Loucy (cell line): ENCODE measurements around the gene DENND5A.

Source experiments
- H2AFZ ChIP-seq: fragments of 200-600 bp; sonication (generic); 2 replicates; pipeline ENCODE4 v1.6.0; 2016; ENCODE audit warnings: antibody characterized with exemption, mild to moderate bottlenecking, low read length, moderate library complexity
- H3F3A ChIP-seq: fragments of 200-600 bp; 2 replicates; pipeline ENCODE4 v1.6.0; 2016; ENCODE audit warnings: antibody characterized with exemption, low read depth, mild to moderate bottlenecking
- H3K27me3 ChIP-seq: fragments of 200-600 bp; sonication (generic); 2 replicates; pipeline ENCODE4 v1.6.1; 2014; ENCODE audit warnings: low read length, mild to moderate bottlenecking; ENCODE audit not compliant: insufficient read depth, poor library complexity, severe bottlenecking
- H3K36me3 ChIP-seq: fragments of 200-600 bp; sonication (generic); 2 replicates; pipeline ENCODE4 v1.6.1; 2016; ENCODE audit warnings: low read length; ENCODE audit not compliant: insufficient read depth
- H3K4me1 ChIP-seq: fragments of 200-600 bp; sonication (generic); 2 replicates; pipeline ENCODE4 v1.5.1; 2014; ENCODE audit warnings: low read length, mild to moderate bottlenecking; ENCODE audit not compliant: insufficient read depth, poor library complexity, severe bottlenecking
- H3K4me2 ChIP-seq: fragments of 200-600 bp; sonication (generic); 2 replicates; pipeline ENCODE4 v1.6.0; 2014; ENCODE audit warnings: antibody characterized with exemption, low read length, low read depth, mild to moderate bottlenecking; ENCODE audit not compliant: poor library complexity, severe bottlenecking
- H3K4me3 ChIP-seq: fragments of 200-600 bp; sonication (generic); 2 replicates; pipeline ENCODE4 v1.5.1; 2014; ENCODE audit warnings: low read length, mild to moderate bottlenecking, mixed read lengths; ENCODE audit not compliant: poor library complexity, severe bottlenecking
- H3K79me2 ChIP-seq: fragments of 200-600 bp; sonication (generic); 2 replicates; pipeline ENCODE4 v1.6.1; 2014; ENCODE audit warnings: low read length; ENCODE audit not compliant: insufficient read depth
- H3K9ac ChIP-seq: fragments of 200-600 bp; sonication (generic); 2 replicates; pipeline ENCODE4 v1.6.0; 2014; ENCODE audit warnings: mild to moderate bottlenecking, low read depth, low read length, moderate library complexity; ENCODE audit not compliant: poor library complexity, severe bottlenecking
- H3K9me2 ChIP-seq: fragments of 200-600 bp; sonication (generic); replicated peaks from 2 replicates; pipeline ENCODE4 v1.6.1; 2016; ENCODE audit warnings: low read depth, low read length, mixed read lengths
- H3K9me3 ChIP-seq: fragments of 200-600 bp; sonication (generic); 2 replicates; pipeline ENCODE4 v1.6.1; 2014; ENCODE audit warnings: mild to moderate bottlenecking, antibody characterized with exemption, low read length, low read depth; ENCODE audit not compliant: insufficient read depth
- H4K20me1 ChIP-seq: fragments of 200-600 bp; sonication (generic); 2 replicates; pipeline ENCODE4 v1.6.0; 2014; ENCODE audit warnings: antibody characterized with exemption, low read length, mild to moderate bottlenecking; ENCODE audit not compliant: insufficient read depth, poor library complexity, severe bottlenecking
- EZH2phosphoT487 ChIP-seq: fragments of 200-600 bp; IDR thresholded peaks from 2 replicates; pipeline ENCODE4 v1.6.1; 2018; ENCODE audit warnings: antibody characterized with exemption, mild to moderate bottlenecking, moderate library complexity, borderline replicate concordance
- TF ChIP-seq, protein P1 (sequence below): fragments of 200-600 bp; sonication (generic); conservative IDR thresholded peaks from 2 replicates; pipeline ENCODE4 v1.5.1; 2014; ENCODE audit warnings: mild to moderate bottlenecking, antibody characterized with exemption, low read length

DENND5A gene

DNA sequence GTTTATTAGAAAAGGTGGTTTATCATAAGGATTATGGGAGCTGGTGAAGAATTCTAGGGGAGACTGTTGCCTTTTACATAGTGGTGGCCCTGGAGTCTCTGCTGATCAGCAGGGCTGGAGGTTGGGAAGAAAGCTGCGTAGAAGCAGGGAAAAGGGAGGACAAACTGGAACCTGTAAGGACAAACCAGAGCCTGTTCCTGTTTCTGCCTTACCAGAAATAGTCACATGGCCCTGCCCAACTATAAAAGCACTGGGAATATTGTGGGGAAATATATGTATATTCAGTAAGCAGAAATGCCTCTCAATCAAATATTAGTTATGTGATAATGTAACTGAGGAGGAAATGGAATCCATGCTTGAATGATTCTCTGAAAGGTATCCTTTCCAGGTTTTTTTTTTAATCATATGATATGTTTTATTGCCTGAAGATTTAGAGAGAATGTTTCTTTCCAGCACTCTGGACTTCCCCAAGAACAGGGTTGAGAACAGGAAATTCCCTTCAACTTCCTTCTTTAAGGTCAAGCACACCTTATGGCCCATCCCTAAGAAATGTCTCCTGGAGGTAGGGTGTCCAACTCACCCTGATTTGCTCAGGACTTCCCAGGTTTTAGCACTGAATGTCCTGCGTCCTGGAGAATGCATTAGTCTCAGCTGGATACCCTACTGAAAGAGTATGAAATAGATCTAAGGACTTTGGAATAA, 139.8 kb downstream of the DENND5A start:
- H3K9me3 ChIP-seq = no peaks in the 10 kb centered on the region
- TF ChIP-seq EZH2phosphoT487 = no peak
- TF ChIP-seq, protein P1, sequence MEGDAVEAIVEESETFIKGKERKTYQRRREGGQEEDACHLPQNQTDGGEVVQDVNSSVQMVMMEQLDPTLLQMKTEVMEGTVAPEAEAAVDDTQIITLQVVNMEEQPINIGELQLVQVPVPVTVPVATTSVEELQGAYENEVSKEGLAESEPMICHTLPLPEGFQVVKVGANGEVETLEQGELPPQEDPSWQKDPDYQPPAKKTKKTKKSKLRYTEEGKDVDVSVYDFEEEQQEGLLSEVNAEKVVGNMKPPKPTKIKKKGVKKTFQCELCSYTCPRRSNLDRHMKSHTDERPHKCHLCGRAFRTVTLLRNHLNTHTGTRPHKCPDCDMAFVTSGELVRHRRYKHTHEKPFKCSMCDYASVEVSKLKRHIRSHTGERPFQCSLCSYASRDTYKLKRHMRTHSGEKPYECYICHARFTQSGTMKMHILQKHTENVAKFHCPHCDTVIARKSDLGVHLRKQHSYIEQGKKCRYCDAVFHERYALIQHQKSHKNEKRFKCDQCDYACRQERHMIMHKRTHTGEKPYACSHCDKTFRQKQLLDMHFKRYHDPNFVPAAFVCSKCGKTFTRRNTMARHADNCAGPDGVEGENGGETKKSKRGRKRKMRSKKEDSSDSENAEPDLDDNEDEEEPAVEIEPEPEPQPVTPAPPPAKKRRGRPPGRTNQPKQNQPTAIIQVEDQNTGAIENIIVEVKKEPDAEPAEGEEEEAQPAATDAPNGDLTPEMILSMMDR = no peak
- no peaks in the 10 kb centered on the region for H4K20me1 ChIP-seq
- no peaks in the 10 kb centered on the region for H3K27me3 ChIP-seq
- no peaks in the 10 kb centered on the region for H3K79me2 ChIP-seq
- H3K9me2 ChIP-seq = no peaks in the 10 kb centered on the region
- H3K9ac ChIP-seq = no peak overlapping the region
- H3K4me3 ChIP-seq = no peak overlapping the region
- H3K36me3 ChIP-seq = no peaks in the 10 kb centered on the region
- no peaks in the 10 kb centered on the region for H3K4me1 ChIP-seq
- no peak overlapping the region for H3K4me2 ChIP-seq
- no peak overlapping the region for H2AFZ ChIP-seq
- H3F3A ChIP-seq = no peaks in the 10 kb centered on the region

DNA sequence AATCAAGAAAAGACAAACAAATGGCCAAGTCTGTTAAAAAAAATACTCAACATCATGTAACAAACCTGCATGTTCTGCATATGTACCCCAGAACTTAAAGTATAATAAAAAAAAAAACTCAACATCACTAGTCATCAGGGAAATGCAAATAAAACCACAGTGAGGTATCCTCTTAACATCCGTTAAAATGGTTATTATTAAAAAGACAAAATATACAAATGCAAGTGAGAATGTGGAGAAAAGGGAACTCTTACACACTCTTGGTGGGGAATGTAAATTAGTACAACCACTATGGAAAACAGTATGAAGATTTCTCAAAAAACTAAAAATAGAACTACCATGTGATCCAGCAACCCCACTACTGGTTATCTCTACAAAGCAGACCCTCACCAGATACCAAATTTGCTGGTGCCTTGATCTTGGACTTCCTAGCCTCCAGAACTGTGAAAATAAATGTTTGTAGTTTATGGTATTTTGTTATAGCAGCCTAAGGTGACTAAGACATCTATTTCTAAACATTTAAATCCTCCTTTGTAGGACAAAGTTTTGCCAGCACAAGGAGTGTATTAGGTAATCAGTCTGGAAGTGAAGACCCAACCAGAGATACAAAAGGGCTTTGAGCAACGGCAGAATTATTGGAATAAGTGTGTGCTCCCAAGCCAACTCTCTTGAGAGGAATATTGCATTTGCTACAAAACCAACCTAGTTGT, 141.4 kb downstream of the DENND5A start:
- H4K20me1 ChIP-seq = no peaks in the 10 kb centered on the region

DNA sequence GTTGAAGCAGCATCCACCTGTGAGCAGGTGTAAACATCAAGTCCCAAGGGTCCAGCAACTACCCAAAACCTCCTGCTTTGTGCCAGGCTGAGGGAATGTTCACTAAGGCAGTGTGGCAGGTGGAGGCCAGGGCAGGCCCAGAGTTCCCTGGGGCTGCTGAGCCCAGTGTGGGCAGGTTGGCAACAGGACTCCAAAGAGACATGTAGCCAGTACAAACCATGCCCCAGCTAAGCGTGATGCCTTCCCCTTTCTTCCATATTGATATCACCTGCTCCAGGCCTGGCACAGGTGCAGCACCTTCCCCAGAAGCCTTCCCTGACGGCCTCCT, 143.7 kb downstream of the DENND5A start:
- Histone ChIP-seq H4K20me1 (no peaks in the 10 kb centered on the region), H3K9ac (no peak overlapping the region), H3F3A (no peaks in the 10 kb centered on the region), H3K79me2 (no peaks in the 10 kb centered on the region), H3K4me1 (no peaks in the 10 kb centered on the region), H3K27me3 (no peaks in the 10 kb centered on the region), H3K4me3 (no peak overlapping the region), H3K9me3 (no peaks in the 10 kb centered on the region), H3K36me3 (no peaks in the 10 kb centered on the region), H2AFZ (no peak overlapping the region), H3K9me2 (no peaks in the 10 kb centered on the region), H3K4me2 (no peak overlapping the region)
- TF ChIP-seq, protein P1 = no peak
- no peak for TF ChIP-seq EZH2phosphoT487

More for the DNA sequence above, 141.4 kb downstream of the DENND5A start:
- Histone ChIP-seq H3K4me3 (no peak overlapping the region), H2AFZ (no peak overlapping the region), H3K9me2 (no peaks in the 10 kb centered on the region), H3F3A (no peaks in the 10 kb centered on the region), H3K9me3 (no peaks in the 10 kb centered on the region), H3K36me3 (no peaks in the 10 kb centered on the region), H3K9ac (no peak overlapping the region), H3K4me2 (no peak overlapping the region), H3K27me3 (no peaks in the 10 kb centered on the region), H3K79me2 (no peaks in the 10 kb centered on the region), H3K4me1 (no peaks in the 10 kb centered on the region)
- no peak for TF ChIP-seq EZH2phosphoT487
- TF ChIP-seq, protein P1 = no peak
